HCT116 (cell line): ENCODE data around the gene KIF5C. TPM values are rescaled to one million over a fixed set of nuclear protein-coding genes. Genes with fewer than 3 reads are reported as not detected.

ENCODE experiments used
- ATAC-seq: fragments of 200-7000 bp; cut with Tn5 transposase; 2 replicates; pipeline ENCODE4 v1.9.1; 2020; ENCODE audit warnings: mild to moderate bottlenecking, moderate library complexity
- BruUV-seq: library from RNA; stranded (reverse); fragments of 400-500 nt; replicated peaks from 2 replicates; lab custom pipeline; 2021; lab: Mats Ljungman, UMichigan
- CTCF ChIA-PET: fragments of 300-600 bp; sonication (Branson Sonifier 250); formaldehyde crosslinking; loops from one replicate; lab custom pipeline; 2021; ENCODE audit warnings: antibody characterized with exemption; lab: Charles Lee
- POLR2A ChIA-PET: fragments of 300-600, 350-600 bp; sonication (Branson Sonifier 250); formaldehyde crosslinking; loops from one replicate; lab custom pipeline; 2021; ENCODE audit warnings: antibody characterized with exemption; lab: Charles Lee
- RAD21 ChIA-PET, 2 experiments: fragments of 300-600 bp; sonication (Branson Sonifier 250); formaldehyde crosslinking; loops; one replicate each; lab custom pipeline; 2023; ENCODE audit warnings: low total read pairs in 2 of 2; ENCODE audit not compliant: uncharacterized antibody in 2 of 2, unreplicated experiment in 2 of 2, low non-redundant PET in 1 of 2; lab: Charles Lee
- DNase-seq: peaks from one replicate; pipeline ENCODE4 v3.0.0-alpha.2; 2010; ENCODE audit warnings: low read depth, low spot score
- H2AFZ ChIP-seq: fragments of 200-600 bp; shearing (Covaris generic), sonication (generic); 2 replicates; pipeline ENCODE4 v1.6.1; 2017; ENCODE audit warnings: low read depth, mixed run types, mixed read lengths, antibody characterized with exemption, low read length; ENCODE audit not compliant: poor library complexity, severe bottlenecking
- H3K27ac ChIP-seq: 2 replicates; pipeline ENCODE4 v1.5.1; 2012; ENCODE audit warnings: low read depth, low read length
- H3K27me3 ChIP-seq: fragments of 200-600 bp; sonication (generic); 2 replicates; pipeline ENCODE4 v1.6.1; 2016; ENCODE audit warnings: mixed run types, low read length, mixed read lengths; ENCODE audit not compliant: insufficient read depth
- H3K36me3 ChIP-seq, 2 experiments: fragments of 200-500 bp in 1 of 2; fragments of 200-600 bp in 1 of 2; sonication (Bioruptor generic) in 1 of 2; sonication (generic) in 1 of 2; 2 replicates each; pipeline versions ENCODE4 v1.5.1 to v1.6.1; 2014 to 2016; ENCODE audit warnings: low read length in 2 of 2, inconsistent platforms in 1 of 2, mixed read lengths in 1 of 2, mixed run types in 1 of 2; ENCODE audit not compliant: insufficient read depth in 2 of 2, control insufficient read depth in 1 of 2
- H3K4me1 ChIP-seq, 2 experiments: fragments of 200-600 bp in 1 of 2; sonication (generic) in 1 of 2; 2 replicates each; pipeline versions ENCODE4 v1.5.1 to v1.6.1; 2012 to 2017; ENCODE audit warnings: low read length in 2 of 2, inconsistent platforms in 1 of 2, mild to moderate bottlenecking in 1 of 2, mixed read lengths in 1 of 2, mixed run types in 1 of 2, moderate library complexity in 1 of 2; ENCODE audit not compliant: insufficient read depth in 2 of 2, control insufficient read depth in 1 of 2
- H3K4me2 ChIP-seq: fragments of 200-600 bp; sonication (generic); 2 replicates; pipeline ENCODE4 v1.6.1; 2017; ENCODE audit warnings: mixed run types, low read length, mixed read lengths
- H3K4me3 ChIP-seq, 2 experiments: fragments of 200-600 bp in 1 of 2; sonication (generic) in 1 of 2; replicated peaks in 1 of 2; 2 replicates each; pipeline ENCODE4 v1.5.1; 2011 to 2016; ENCODE audit warnings: low read length in 2 of 2, control low read depth in 1 of 2, low read depth in 1 of 2, mild to moderate bottlenecking in 1 of 2, mixed read lengths in 1 of 2, mixed run types in 1 of 2
- H3K79me2 ChIP-seq: fragments of 200-600 bp; sonication (generic); 2 replicates; pipeline ENCODE4 v1.6.1; 2017; ENCODE audit warnings: mild to moderate bottlenecking, mixed run types, low read length, moderate library complexity, mixed read lengths; ENCODE audit not compliant: insufficient read depth
- H3K9ac ChIP-seq: fragments of 200-600 bp; sonication (generic); 2 replicates; pipeline ENCODE4 v1.6.1; 2016; ENCODE audit warnings: low read length, mixed read lengths
- H3K9me2 ChIP-seq: fragments of 200-600 bp; sonication (generic), shearing (Covaris generic); 2 replicates; pipeline ENCODE4 v1.6.1; 2017; ENCODE audit warnings: mixed run types, mild to moderate bottlenecking, moderate library complexity; ENCODE audit not compliant: insufficient read depth
- H3K9me3 ChIP-seq, 2 experiments: fragments of 200-500 bp in 1 of 2; fragments of 200-600 bp in 1 of 2; sonication (Bioruptor generic) in 1 of 2; sonication (generic) in 1 of 2; 2 replicates each; pipeline ENCODE4 v1.6.1; 2014 to 2017; ENCODE audit warnings: low read length in 2 of 2, mixed read lengths in 2 of 2, inconsistent platforms in 1 of 2, low read depth in 1 of 2, mild to moderate bottlenecking in 1 of 2, mixed run types in 1 of 2, moderate library complexity in 1 of 2; ENCODE audit not compliant: control insufficient read depth in 1 of 2, insufficient read depth in 1 of 2
- H4K20me1 ChIP-seq: fragments of 200-600 bp; sonication (generic), shearing (Covaris generic); 2 replicates; pipeline ENCODE4 v1.6.1; 2017; ENCODE audit warnings: mixed run types, mild to moderate bottlenecking, moderate library complexity; ENCODE audit not compliant: insufficient read depth
- ATF3 ChIP-seq: IDR thresholded peaks from 2 replicates; pipeline ENCODE4 v1.6.1; 2012
- CEBPB ChIP-seq: IDR thresholded peaks from 2 replicates; pipeline ENCODE4 v1.6.1; 2012; ENCODE audit warnings: low read depth
- EGR1 ChIP-seq: IDR thresholded peaks from 2 replicates; pipeline ENCODE4 v1.6.1; 2012; ENCODE audit warnings: low read depth
- ELF1 ChIP-seq: IDR thresholded peaks from 2 replicates; pipeline ENCODE4 v1.6.1; 2012; ENCODE audit warnings: low read depth, borderline replicate concordance
- EZH2 ChIP-seq: fragments of 200-600 bp; sonication (generic); IDR thresholded peaks from 2 replicates; pipeline ENCODE4 v1.6.1; 2017; ENCODE audit warnings: antibody characterized with exemption, mixed run types
- EZH2phosphoT487 ChIP-seq: fragments of 200-600 bp; IDR thresholded peaks from 2 replicates; pipeline ENCODE4 v1.6.1; 2018; ENCODE audit warnings: antibody characterized with exemption, borderline replicate concordance
- FOSL1 ChIP-seq: IDR thresholded peaks from 2 replicates; pipeline ENCODE4 v1.6.1; 2012; ENCODE audit warnings: low read depth
- JUND ChIP-seq: IDR thresholded peaks from 2 replicates; pipeline ENCODE4 v1.6.1; 2012
- POLR2A ChIP-seq: IDR thresholded peaks from 2 replicates; pipeline ENCODE4 v1.7.0; 2011; ENCODE audit warnings: borderline replicate concordance; ENCODE audit not compliant: insufficient read depth, insufficient read length; ENCODE audit errors: extremely low read depth
- RAD21 ChIP-seq: IDR thresholded peaks from 2 replicates; pipeline ENCODE4 v1.6.1; 2012; ENCODE audit warnings: low read depth, mild to moderate bottlenecking
- SP1 ChIP-seq: IDR thresholded peaks from 2 replicates; pipeline ENCODE4 v1.6.1; 2012; ENCODE audit warnings: low read depth
- SRF ChIP-seq: IDR thresholded peaks from 2 replicates; pipeline ENCODE4 v1.6.1; 2012; ENCODE audit warnings: low read depth
- ZBTB33 ChIP-seq: IDR thresholded peaks from 2 replicates; pipeline ENCODE4 v1.6.1; 2011; ENCODE audit warnings: mild to moderate bottlenecking, low read length, moderate library complexity; ENCODE audit not compliant: insufficient replicate concordance; ENCODE audit errors: extremely low read depth
- ZNF274 ChIP-seq: fragments of 200-500 bp; sonication (Bioruptor generic); IDR thresholded peaks from 2 replicates; pipeline ENCODE4 v1.6.1; 2014; ENCODE audit warnings: mild to moderate bottlenecking, low read depth, low read length, inconsistent platforms
- intact Hi-C: fragments of 100-400 bp; cut with micrococcal nuclease; formaldehyde crosslinking; loops from 2 replicates; pipeline ENCODE4 v1.10.0; 2022
- total RNA-seq: library from RNA; stranded (reverse); gene quantifications from one replicate; pipeline ENCODE4 v1.2.1, GENCODE V29; 2021; ENCODE audit not compliant: unreplicated experiment
- TF ChIP-seq, protein P1 (sequence below): IDR thresholded peaks from 2 replicates; pipeline ENCODE4 v1.6.1; 2012
- TF ChIP-seq, protein P2 (sequence below): IDR thresholded peaks from 2 replicates; pipeline ENCODE4 v1.6.1; 2012; ENCODE audit warnings: low read depth

KIF5C gene
- total RNA-seq, 1 experiment from 2014 or later: 6.5 TPM

DNA sequence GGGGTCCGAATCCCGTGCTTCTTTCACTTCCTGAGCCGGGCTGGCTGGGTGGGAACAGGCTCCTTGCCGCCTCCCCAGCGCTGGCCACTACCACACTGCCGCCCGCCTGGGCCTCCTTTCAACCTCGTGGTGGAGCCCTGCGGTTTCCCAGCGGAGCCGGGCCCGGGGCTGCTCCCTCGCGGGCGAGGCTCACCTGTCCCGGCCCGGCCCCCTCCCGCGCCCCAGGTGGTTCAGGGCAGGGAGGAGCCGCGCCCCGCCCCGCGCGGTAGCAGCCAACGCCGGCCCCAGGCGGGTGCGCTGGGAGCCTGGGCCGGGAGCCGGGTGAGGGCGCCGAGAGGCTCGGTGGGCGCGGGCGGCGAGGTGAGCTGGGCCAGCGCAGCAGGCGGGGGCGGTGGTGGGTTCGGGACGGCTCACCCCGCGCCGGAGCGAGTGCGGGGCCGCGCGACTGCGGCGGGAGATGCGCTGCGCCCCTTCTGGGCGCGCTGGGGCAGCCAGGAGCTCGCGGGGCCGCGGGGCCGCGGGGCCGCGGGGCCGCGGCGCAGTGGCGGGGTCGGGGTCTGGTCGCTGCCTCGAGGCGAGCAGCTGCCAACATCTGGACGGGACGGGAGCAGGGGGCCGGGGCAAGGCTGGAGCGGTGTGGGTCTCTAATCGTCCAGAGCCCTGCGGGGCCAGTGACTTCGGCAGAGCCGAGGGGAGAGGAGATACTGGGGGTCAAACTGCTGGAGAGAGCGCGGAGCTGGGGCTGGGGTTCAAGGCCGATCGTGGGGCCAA lies 163.6 kb downstream of the KIF5C start, which contains the start of gene LYPD6B (continued):
- TF ChIP-seq RAD21: no peak
- no peak for TF ChIP-seq ELF1
- TF ChIP-seq ATF3: no peak
- TF ChIP-seq JUND: no peak

- DNase-seq (no peak), ATAC-seq (no peak)
- Histone ChIP-seq H3K9me2 (no peaks in the 10 kb centered on the region), H3K36me3 (no peaks in the 10 kb centered on the region), H3K9me3 (no peaks in the 10 kb centered on the region), H3K79me2 (no peaks in the 10 kb centered on the region), H3K4me2 (peak overlapping the region; percentile 97), H3K4me1 (peaks cover 2 to 15% of the 10 kb centered on the region in 2 experiments; a peak in 2 of 4 replicates), H4K20me1 (no peaks in the 10 kb centered on the region), H3K9ac (peak overlapping the region; percentile 54; the same call in 1 of the 2 replicates), H2AFZ (no peak overlapping the region), H3K4me3 (peak overlapping the region; percentile 55 to 69), H3K27ac (peak overlapping the region; percentile 33; the same call in 1 of the 2 replicates), H3K27me3 (no peaks in the 10 kb centered on the region)
- BruUV-seq: TSS peak; percentile 42
- ChIA-PET CTCF (interaction anchor here (0.9 to 1.7 kb wide), 3 partner anchors 13 to 274 kb away, joined by 3 to 5 read pairs (median 4); no protein-coding TSS in a partner anchor), POLR2A (no interaction called here), RAD21 (no interaction called here)
- intact Hi-C loops: no loop called here
- TF ChIP-seq EGR1: no peak
- no peak for TF ChIP-seq ATF3
- TF ChIP-seq ZNF274: no peak
- no peak for TF ChIP-seq POLR2A
- TF ChIP-seq EZH2phosphoT487: no peak
- TF ChIP-seq FOSL1: no peak
- TF ChIP-seq ELF1: no peak
- TF ChIP-seq, protein P1, sequence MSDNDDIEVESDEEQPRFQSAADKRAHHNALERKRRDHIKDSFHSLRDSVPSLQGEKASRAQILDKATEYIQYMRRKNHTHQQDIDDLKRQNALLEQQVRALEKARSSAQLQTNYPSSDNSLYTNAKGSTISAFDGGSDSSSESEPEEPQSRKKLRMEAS: no peak
- no peak for TF ChIP-seq ZBTB33
- TF ChIP-seq, protein P2, sequence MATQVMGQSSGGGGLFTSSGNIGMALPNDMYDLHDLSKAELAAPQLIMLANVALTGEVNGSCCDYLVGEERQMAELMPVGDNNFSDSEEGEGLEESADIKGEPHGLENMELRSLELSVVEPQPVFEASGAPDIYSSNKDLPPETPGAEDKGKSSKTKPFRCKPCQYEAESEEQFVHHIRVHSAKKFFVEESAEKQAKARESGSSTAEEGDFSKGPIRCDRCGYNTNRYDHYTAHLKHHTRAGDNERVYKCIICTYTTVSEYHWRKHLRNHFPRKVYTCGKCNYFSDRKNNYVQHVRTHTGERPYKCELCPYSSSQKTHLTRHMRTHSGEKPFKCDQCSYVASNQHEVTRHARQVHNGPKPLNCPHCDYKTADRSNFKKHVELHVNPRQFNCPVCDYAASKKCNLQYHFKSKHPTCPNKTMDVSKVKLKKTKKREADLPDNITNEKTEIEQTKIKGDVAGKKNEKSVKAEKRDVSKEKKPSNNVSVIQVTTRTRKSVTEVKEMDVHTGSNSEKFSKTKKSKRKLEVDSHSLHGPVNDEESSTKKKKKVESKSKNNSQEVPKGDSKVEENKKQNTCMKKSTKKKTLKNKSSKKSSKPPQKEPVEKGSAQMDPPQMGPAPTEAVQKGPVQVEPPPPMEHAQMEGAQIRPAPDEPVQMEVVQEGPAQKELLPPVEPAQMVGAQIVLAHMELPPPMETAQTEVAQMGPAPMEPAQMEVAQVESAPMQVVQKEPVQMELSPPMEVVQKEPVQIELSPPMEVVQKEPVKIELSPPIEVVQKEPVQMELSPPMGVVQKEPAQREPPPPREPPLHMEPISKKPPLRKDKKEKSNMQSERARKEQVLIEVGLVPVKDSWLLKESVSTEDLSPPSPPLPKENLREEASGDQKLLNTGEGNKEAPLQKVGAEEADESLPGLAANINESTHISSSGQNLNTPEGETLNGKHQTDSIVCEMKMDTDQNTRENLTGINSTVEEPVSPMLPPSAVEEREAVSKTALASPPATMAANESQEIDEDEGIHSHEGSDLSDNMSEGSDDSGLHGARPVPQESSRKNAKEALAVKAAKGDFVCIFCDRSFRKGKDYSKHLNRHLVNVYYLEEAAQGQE: no peak
- no peak for TF ChIP-seq RAD21
- no peak for TF ChIP-seq SRF
- TF ChIP-seq SP1: no peak
- no peak for TF ChIP-seq CEBPB
- TF ChIP-seq EZH2: no peak
These were observed 164.2 kb downstream of the KIF5C start for GRCh38 chr2:149039213-149039724.
